K562 (cell line): Measurements from ENCODE around the gene SLC9A3. TPM values are rescaled to one million over a fixed set of nuclear protein-coding genes. Genes with fewer than 3 reads are reported as not detected.
A peak's percentile ranks its signal among the peaks of the same experiment; 100 is the strongest.

ENCODE experiments used
- CC2D1A ChIP-seq: fragments of 450-650 bp; IDR thresholded peaks from 2 replicates; pipeline ENCODE4 v1.6.1; 2017; ENCODE audit warnings: mild to moderate bottlenecking
- EP300 ChIP-seq: IDR thresholded peaks from 2 replicates; pipeline ENCODE4 v1.6.1; 2012; ENCODE audit warnings: low read length, improper control_type of control experiment
- EZH2 ChIP-seq: IDR thresholded peaks from 2 replicates; pipeline ENCODE4 v1.6.1; 2012; ENCODE audit warnings: low read depth, mild to moderate bottlenecking, inconsistent platforms, low read length, borderline replicate concordance
- HMG20B ChIP-seq: fragments of 250-450 bp; sonication (Bioruptor Pico); IDR thresholded peaks from 2 replicates; pipeline ENCODE4 v1.5.0; 2021; ENCODE audit warnings: mild to moderate bottlenecking
- HMGN3 ChIP-seq: IDR thresholded peaks from 2 replicates; pipeline ENCODE4 v1.6.1; 2011; ENCODE audit warnings: borderline replicate concordance, low read depth, mild to moderate bottlenecking, mixed read lengths, low read length; ENCODE audit not compliant: insufficient read length; ENCODE audit errors: extremely low read depth
- MCM7 ChIP-seq, 2 experiments: fragments of 450-650 bp; IDR thresholded peaks; 2 replicates each; pipeline ENCODE4 v1.6.1; 2016 to 2018
- MTF1 ChIP-seq: fragments of 250-450 bp; sonication (Bioruptor Pico); IDR thresholded peaks from 2 replicates; pipeline ENCODE4 v1.9.0; 2021; ENCODE audit warnings: moderate library complexity, mild to moderate bottlenecking, inconsistent platforms, borderline replicate concordance
- OTX1 ChIP-seq: fragments of 450-650 bp; formaldehyde crosslinking; IDR thresholded peaks from 2 replicates; pipeline ENCODE4 v1.4.0; 2022; ENCODE audit warnings: mild to moderate bottlenecking
- PATZ1 ChIP-seq: fragments of 250-450 bp; sonication (Bioruptor Pico); IDR thresholded peaks from 2 replicates; pipeline ENCODE4 v1.5.0; 2020; ENCODE audit warnings: mild to moderate bottlenecking, borderline replicate concordance
- POLR2G ChIP-seq: fragments of 200-400 bp; formaldehyde crosslinking; IDR thresholded peaks from 2 replicates; pipeline ENCODE4 v1.6.1; 2017; ENCODE audit warnings: low read depth, mild to moderate bottlenecking, antibody characterized with exemption, low read length, moderate library complexity
- RBBP5 ChIP-seq: fragments of 200-600 bp; sonication (generic); IDR thresholded peaks from 2 replicates; pipeline ENCODE4 v1.6.1; 2012; ENCODE audit warnings: borderline replicate concordance, mild to moderate bottlenecking, low read length, control low read depth, inconsistent platforms; ENCODE audit not compliant: insufficient read depth, poor library complexity, severe bottlenecking
- SMARCA5 ChIP-seq: fragments of 450-650 bp; IDR thresholded peaks from 2 replicates; pipeline ENCODE4 v1.6.1; 2016
- SP2 ChIP-seq: IDR thresholded peaks from 2 replicates; pipeline ENCODE4 v1.6.1; 2011; ENCODE audit warnings: mild to moderate bottlenecking, low read depth, low read length, moderate library complexity; ENCODE audit not compliant: poor library complexity, severe bottlenecking; ENCODE audit errors: extremely low read depth
- TEAD2 ChIP-seq: fragments of 450-650 bp; IDR thresholded peaks from 2 replicates; pipeline ENCODE4 v1.6.1; 2016; ENCODE audit warnings: missing genetic modification characterization, control low read depth, missing compliant biosample characterization
- TRIM24 ChIP-seq, 2 experiments: fragments of 450-650 bp; IDR thresholded peaks; 2 replicates each; pipeline ENCODE4 v1.6.1; 2016
- ZBTB33 ChIP-seq: sonication (generic); formaldehyde crosslinking; IDR thresholded peaks from 2 replicates; pipeline ENCODE4 v1.8.1; 2023; ENCODE audit warnings: mild to moderate bottlenecking, missing genetic modification reagents
- ZBTB8A ChIP-seq: fragments of 450-650 bp; IDR thresholded peaks from 2 replicates; pipeline ENCODE4 v1.6.1; 2018; ENCODE audit warnings: mild to moderate bottlenecking, moderate library complexity; ENCODE audit not compliant: partially characterized antibody
- ZNF224 ChIP-seq: sonication (generic); formaldehyde crosslinking; IDR thresholded peaks from 2 replicates; pipeline ENCODE4 v1.8.0; 2022; ENCODE audit warnings: mild to moderate bottlenecking, missing genetic modification reagents
- ZNF239 ChIP-seq: fragments of 250-450 bp; sonication (Bioruptor Pico); IDR thresholded peaks from 2 replicates; pipeline ENCODE4 v1.4.0; 2020; ENCODE audit warnings: mild to moderate bottlenecking
- ZNF644 ChIP-seq: fragments of 200-800 bp; sonication (Bioruptor generic); IDR thresholded peaks from 2 replicates; pipeline ENCODE4 v1.6.1; 2016; ENCODE audit warnings: low read depth, missing genetic modification characterization, missing compliant biosample characterization
- ZSCAN29 ChIP-seq: fragments of 450-650 bp; IDR thresholded peaks from 2 replicates; pipeline ENCODE4 v1.6.1; 2017
- polyA plus RNA-seq, 8 experiments: library from polyadenylated mRNA; depleted of rRNA in 4 of 8; stranded (reverse) in 5 of 8; unstranded in 3 of 8; fragments of >200 nt; fragmentation: Nextera tagmentation in 2 of 8; fragmentation: Illumina TruSeq in 1 of 8; extraction: Ambion mirVana in 2 of 8; extraction: Trizol in 1 of 8; gene quantifications; 2 replicates each; pipeline versions ENCODE4 v1.2.1 to v1.2.3, GENCODE V29; 2011 to 2014; ENCODE audit warnings: inconsistent platforms in 1 of 8, missing spikeins in 1 of 8
- total RNA-seq, 7 experiments: library from RNA; depleted of rRNA in 6 of 7; stranded (reverse); fragments of >200 nt in 6 of 7; fragmentation: Illumina TruSeq in 2 of 7; extraction: Trizol in 2 of 7; gene quantifications; 2 replicates each; pipeline versions ENCODE4 v1.2.1 to v1.2.3, GENCODE V29; 2011 to 2021; ENCODE audit warnings: low replicate concordance in 1 of 7
- TF ChIP-seq, protein P1 (sequence below): fragments of 250-450 bp; sonication (Bioruptor Pico); IDR thresholded peaks from 2 replicates; pipeline ENCODE4 v1.8.0; 2022; ENCODE audit warnings: moderate library complexity, mild to moderate bottlenecking, inconsistent platforms
- TF ChIP-seq, protein P2 (sequence below): fragments of 450-650 bp; IDR thresholded peaks from 2 replicates; pipeline ENCODE4 v1.6.1; 2016; ENCODE audit warnings: antibody characterized with exemption

The SLC9A3 gene
- total and polyA plus RNA-seq, 9 of the 15 experiments (the other 6 are each of a cell fraction or from before 2014, with no cell fraction given) = 1.5 to 5.8 (median 3.7) TPM; not detected in 2

DNA sequence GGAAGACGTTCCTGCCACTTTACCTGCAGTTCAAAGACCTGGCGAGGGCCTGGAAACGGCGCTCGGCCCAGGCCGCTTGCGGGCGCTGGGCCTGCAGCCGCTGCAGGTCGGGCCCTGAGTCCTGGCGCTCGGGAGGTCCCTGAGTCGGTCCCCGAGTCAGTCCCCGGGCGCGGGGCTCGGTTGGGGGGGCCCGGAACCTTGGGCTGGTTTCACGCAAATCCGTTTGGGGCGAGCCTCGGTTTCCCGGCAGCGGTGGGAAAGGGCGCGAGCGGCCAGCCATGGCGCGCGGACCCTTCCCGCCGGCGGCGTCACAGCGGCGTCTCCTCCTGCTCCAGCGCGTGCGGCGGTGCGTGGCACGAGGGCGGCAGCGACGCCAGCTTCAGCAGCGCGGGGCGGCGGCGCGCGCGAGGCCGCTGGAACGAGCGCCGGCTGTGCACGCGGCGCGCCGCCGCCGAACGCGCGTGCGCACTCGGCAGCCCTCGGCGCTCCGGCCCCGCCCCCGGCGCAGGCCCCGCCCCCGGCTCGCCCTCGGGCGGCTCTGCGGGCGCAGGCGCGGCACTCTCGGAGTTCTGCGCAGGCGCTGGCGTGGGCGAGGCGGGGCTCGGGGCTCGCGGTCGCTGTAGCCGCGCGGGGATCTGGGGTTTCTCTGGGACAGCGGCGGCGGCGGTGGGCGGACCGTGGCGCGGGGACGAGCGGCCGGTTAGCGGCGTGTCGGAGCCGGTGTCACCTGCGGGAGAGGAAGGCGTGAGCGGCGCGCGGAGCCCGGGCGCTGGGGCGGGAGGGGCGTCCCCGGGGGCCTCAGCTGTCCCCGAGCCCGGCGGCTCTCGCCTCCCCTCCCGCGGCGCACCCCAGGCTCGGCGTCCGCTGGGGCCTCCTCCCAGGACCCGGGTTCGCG is 51.3 kb downstream of the SLC9A3 start (continued):
- TF ChIP-seq, protein P1, sequence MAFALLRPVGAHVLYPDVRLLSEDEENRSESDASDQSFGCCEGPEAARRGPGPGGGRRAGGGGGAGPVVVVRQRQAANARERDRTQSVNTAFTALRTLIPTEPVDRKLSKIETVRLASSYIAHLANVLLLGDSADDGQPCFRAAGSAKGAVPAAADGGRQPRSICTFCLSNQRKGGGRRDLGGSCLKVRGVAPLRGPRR = no peak
- no peak for TF ChIP-seq SP2
- no peak for TF ChIP-seq HMG20B (CRISPR knock-in tag)
- TF ChIP-seq EZH2 = no peak
- TF ChIP-seq ZSCAN29 = no peak
- TF ChIP-seq MTF1 = no peak
- TF ChIP-seq ZBTB33 (CRISPR knock-in tag) = peak; percentile 76; the same call in 1 of the 2 replicates
- TF ChIP-seq RBBP5 = peak; percentile 23
- no peak for TF ChIP-seq PATZ1 (CRISPR knock-in tag)
- TF ChIP-seq, protein P2, sequence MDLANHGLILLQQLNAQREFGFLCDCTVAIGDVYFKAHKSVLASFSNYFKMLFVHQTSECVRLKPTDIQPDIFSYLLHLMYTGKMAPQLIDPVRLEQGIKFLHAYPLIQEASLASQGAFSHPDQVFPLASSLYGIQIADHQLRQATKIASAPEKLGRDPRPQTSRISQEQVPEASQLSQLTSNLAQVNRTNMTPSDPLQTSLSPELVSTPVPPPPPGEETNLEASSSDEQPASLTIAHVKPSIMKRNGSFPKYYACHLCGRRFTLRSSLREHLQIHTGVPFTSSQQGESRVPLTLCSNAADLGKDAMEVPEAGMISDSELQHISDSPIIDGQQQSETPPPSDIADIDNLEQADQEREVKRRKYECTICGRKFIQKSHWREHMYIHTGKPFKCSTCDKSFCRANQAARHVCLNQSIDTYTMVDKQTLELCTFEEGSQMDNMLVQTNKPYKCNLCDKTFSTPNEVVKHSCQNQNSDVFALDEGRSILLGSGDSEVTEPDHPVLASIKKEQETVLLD = no peak
- TF ChIP-seq HMGN3 = no peak
- TF ChIP-seq POLR2G = peak; percentile 92
- TF ChIP-seq TEAD2 (tag) = no peak
- TF ChIP-seq OTX1 (CRISPR knock-in tag) = 0 out of 2 replicates have a peak, but pooled peaks have one; percentile 8
- no peak for TF ChIP-seq SMARCA5
- TF ChIP-seq EP300 = no peak
- TF ChIP-seq ZNF644 = peak; percentile 90; the same call in 1 of the 2 replicates
- TF ChIP-seq ZNF224 (CRISPR knock-in tag) = no peak
- no peak for TF ChIP-seq MCM7 (IDR thresholded peaks at IDR 0.05)
- no peak for TF ChIP-seq ZBTB8A
- TF ChIP-seq ZNF239 (CRISPR knock-in tag) = peak; percentile 28; the same call in 1 of the 2 replicates
- TF ChIP-seq CC2D1A = no peak
- TF ChIP-seq TRIM24 (IDR thresholded peaks at IDR 0.05) = no peak
